ENCODE measurements around the gene TRPM3. TPM values are rescaled to one million over a fixed set of nuclear protein-coding genes. Genes with fewer than 3 reads are reported as not detected.

The TRPM3 gene
- total RNA-seq, 4 donors from 2014 or later, result 5.2 to 8.1 (median 7.3) TPM

GRCh38 chr9:70495514-70495913 lies 625.9 kb downstream of the TRPM3 start:
- DNase-seq (ENCODE audit: low spot score in 2 of 2), result no peak
- H3K27ac ChIP-seq, result peak overlapping the region in 1 of 4 donors; percentile 54
- no peak overlapping the region for H3K4me3 ChIP-seq
- TF ChIP-seq CTCF (IDR thresholded peaks at IDR 0.05) (no peak), POLR2A (IDR thresholded peaks at IDR 0.05) (no peak), EP300 (IDR thresholded peaks at IDR 0.05) (no peak)
- WGBS, 2 donors, result 77 to 81% methylated on average over 6 of the region's 6 CpGs
- no peaks in the 10 kb centered on the region for H3K27me3 ChIP-seq
- H3K4me1 ChIP-seq, result peaks cover 0 to 48% (median 23%) of the 10 kb centered on the region in 4 donors
- no peaks in the 10 kb centered on the region for H3K36me3 ChIP-seq
- H3K9me3 ChIP-seq, result no peaks in the 10 kb centered on the region

- TF ChIP-seq EP300 (IDR thresholded peaks at IDR 0.05), result peak in 1 of 2 donors; percentile 64
- TF ChIP-seq POLR2A (IDR thresholded peaks at IDR 0.05), result no peak
- TF ChIP-seq CTCF (IDR thresholded peaks at IDR 0.05), result no peak
- H3K4me1 ChIP-seq, result peaks cover 0 to 58% (median 23%) of the 10 kb centered on the region in 4 donors
- H3K9me3 ChIP-seq, result no peaks in the 10 kb centered on the region
- no peaks in the 10 kb centered on the region for H3K27me3 ChIP-seq
- H3K36me3 ChIP-seq, result no peaks in the 10 kb centered on the region
- WGBS, 2 donors, result 70 to 72% methylated on average over 5 of the region's 5 CpGs
- DNase-seq (ENCODE audit: low spot score in 2 of 2), result no peak
- peak overlapping the region in 1 of 4 donors; percentile 49 for H3K27ac ChIP-seq
- H3K4me3 ChIP-seq, result no peak overlapping the region
Measured at GRCh38 chr9:70494221-70494620, 627.2 kb downstream of the TRPM3 start.

GRCh38 chr9:70493029-70493428 lies 628.4 kb downstream of the TRPM3 start:
- peak overlapping the region in 1 of 4 donors; percentile 57 for H3K27ac ChIP-seq
- TF ChIP-seq CTCF (IDR thresholded peaks at IDR 0.05) (no peak), POLR2A (IDR thresholded peaks at IDR 0.05) (no peak), EP300 (IDR thresholded peaks at IDR 0.05) (no peak)
- DNase-seq (ENCODE audit: low spot score in 2 of 2), result no peak
- no peaks in the 10 kb centered on the region for H3K36me3 ChIP-seq
- peaks cover 0 to 70% (median 32%) of the 10 kb centered on the region in 4 donors for H3K4me1 ChIP-seq
- H3K27me3 ChIP-seq, result no peaks in the 10 kb centered on the region
- no peaks in the 10 kb centered on the region for H3K9me3 ChIP-seq
- WGBS, 2 donors, result 54 to 60% methylated on average over 9 of the region's 9 CpGs
- H3K4me3 ChIP-seq, result no peak overlapping the region

- no peak for DNase-seq (ENCODE audit: low spot score in 2 of 2)
- TF ChIP-seq CTCF (IDR thresholded peaks at IDR 0.05), result no peak
- no peak for TF ChIP-seq EP300 (IDR thresholded peaks at IDR 0.05)
- TF ChIP-seq POLR2A (IDR thresholded peaks at IDR 0.05), result no peak
- Histone ChIP-seq H3K27me3 (no peaks in the 10 kb centered on the region), H3K4me3 (no peak overlapping the region), H3K4me1 (peaks cover 0 to 77% (median 32%) of the 10 kb centered on the region in 4 donors), H3K9me3 (no peaks in the 10 kb centered on the region), H3K36me3 (no peaks in the 10 kb centered on the region), H3K27ac (peak overlapping the region in 1 of 4 donors; percentile 57)
- 54 to 71% methylated on average over 2 of the region's 2 CpGs for WGBS, 2 donors
Measured at GRCh38 chr9:70492319-70492777, 629.1 kb downstream of the TRPM3 start.

GRCh38 chr9:70491426-70492318 lies 629.7 kb downstream of the TRPM3 start:
- Histone ChIP-seq H3K4me1 (peaks cover 0 to 82% (median 33%) of the 10 kb centered on the region in 4 donors), H3K27ac (peak overlapping the region in 1 of 4 donors; percentile 57), H3K36me3 (no peaks in the 10 kb centered on the region), H3K27me3 (no peaks in the 10 kb centered on the region), H3K9me3 (no peaks in the 10 kb centered on the region), H3K4me3 (no peak overlapping the region)
- TF ChIP-seq EP300 (IDR thresholded peaks at IDR 0.05), result no peak
- TF ChIP-seq CTCF (IDR thresholded peaks at IDR 0.05), result no peak
- TF ChIP-seq POLR2A (IDR thresholded peaks at IDR 0.05), result no peak
- WGBS, 2 donors, result 60 to 72% methylated on average over 8 of the region's 8 CpGs
- no peak for DNase-seq (ENCODE audit: low spot score in 2 of 2)
